DND-41 (cell line): Measurements from ENCODE around the gene PLD6.

ENCODE experiments used
- ATAC-seq: fragments of 200-7000 bp; cut with Tn5 transposase; 3 replicates; pipeline ENCODE4 v1.9.1; 2021; ENCODE audit warnings: low read depth; ENCODE audit not compliant: insufficient read depth
- DNase-seq: peaks from one replicate; pipeline ENCODE4 v3.0.0-alpha.2; 2020
- H2AFZ ChIP-seq: 2 replicates; pipeline ENCODE4 v1.6.0; 2012; ENCODE audit warnings: low read depth, low read length
- H3K27ac ChIP-seq: 2 replicates; pipeline ENCODE4 v1.5.1; 2012; ENCODE audit warnings: low read length, inconsistent platforms
- H3K27me3 ChIP-seq: fragments of 200-600 bp; sonication (generic); 2 replicates; pipeline ENCODE4 v1.6.0; 2012; ENCODE audit warnings: low read length, mild to moderate bottlenecking, inconsistent platforms; ENCODE audit not compliant: insufficient read depth, poor library complexity
- H3K36me3 ChIP-seq: 2 replicates; pipeline ENCODE4 v1.5.1; 2012; ENCODE audit warnings: low read length, inconsistent platforms; ENCODE audit not compliant: insufficient read depth
- H3K4me1 ChIP-seq: 2 replicates; pipeline ENCODE4 v1.5.1; 2012; ENCODE audit warnings: mild to moderate bottlenecking, low read length; ENCODE audit not compliant: insufficient read depth
- H3K4me2 ChIP-seq: 2 replicates; pipeline ENCODE4 v1.6.0; 2012; ENCODE audit warnings: mild to moderate bottlenecking, moderate library complexity, low read length, inconsistent platforms; ENCODE audit not compliant: insufficient read depth
- H3K4me3 ChIP-seq, 2 experiments: fragments of 200-600 bp in 1 of 2; shearing (Covaris generic) in 1 of 2; 2 replicates each; pipeline ENCODE4 v1.5.1; 2012 to 2016; ENCODE audit warnings: inconsistent platforms in 2 of 2, low read length in 2 of 2, mild to moderate bottlenecking in 2 of 2, low read depth in 1 of 2, moderate library complexity in 1 of 2
- H3K79me2 ChIP-seq: 2 replicates; pipeline ENCODE4 v1.6.0; 2012; ENCODE audit warnings: low read length, inconsistent platforms; ENCODE audit not compliant: insufficient read depth
- H3K9ac ChIP-seq: 2 replicates; pipeline ENCODE4 v1.6.0; 2012; ENCODE audit warnings: low read depth, mild to moderate bottlenecking, inconsistent platforms, low read length, moderate library complexity
- H3K9me3 ChIP-seq: 2 replicates; pipeline ENCODE4 v1.5.1; 2012; ENCODE audit warnings: low read length, moderate library complexity, mild to moderate bottlenecking, inconsistent platforms; ENCODE audit not compliant: insufficient read depth, severe bottlenecking
- H4K20me1 ChIP-seq: 2 replicates; pipeline ENCODE4 v1.6.0; 2012; ENCODE audit warnings: low read length; ENCODE audit not compliant: insufficient read depth
- EZH2 ChIP-seq: IDR thresholded peaks from 3 replicates; pipeline ENCODE4 v1.6.1; 2012; ENCODE audit warnings: borderline replicate concordance, low read depth, mild to moderate bottlenecking, moderate library complexity, low read length, inconsistent platforms; ENCODE audit not compliant: severe bottlenecking
- TF ChIP-seq, protein P1 (sequence below): IDR thresholded peaks from 2 replicates; pipeline ENCODE4 v1.5.1; 2012; ENCODE audit warnings: borderline replicate concordance, low read length, moderate library complexity, mild to moderate bottlenecking; ENCODE audit not compliant: poor library complexity, severe bottlenecking; ENCODE audit errors: extremely low read depth

PLD6 gene

DNA sequence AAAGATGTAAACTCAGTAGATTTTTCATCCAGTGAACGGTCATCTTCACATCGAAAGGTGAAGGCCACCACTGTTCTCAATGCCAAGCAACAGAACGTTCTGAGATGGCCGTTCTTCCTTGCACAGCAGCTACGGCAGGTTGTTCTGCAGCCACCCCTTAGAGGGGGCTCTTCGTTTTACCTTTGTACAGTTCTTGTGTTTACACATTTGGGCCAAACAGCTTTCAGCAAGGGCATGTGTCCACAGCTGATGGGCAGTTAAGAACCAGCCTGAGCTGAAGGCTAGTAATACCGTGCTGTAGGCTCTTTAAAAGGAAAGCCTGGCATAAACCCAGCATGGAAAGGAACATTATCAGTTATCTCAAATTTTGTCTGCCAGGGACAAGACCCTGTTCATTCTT, 15.9 kb downstream of the PLD6 start:
- no peak overlapping the region for H2AFZ ChIP-seq
- H3K9ac ChIP-seq = no peak overlapping the region
- H3K9me3 ChIP-seq = no peaks in the 10 kb centered on the region
- H3K4me1 ChIP-seq = no peaks in the 10 kb centered on the region
- no peaks in the 10 kb centered on the region for H3K79me2 ChIP-seq
- ATAC-seq = no peak
- TF ChIP-seq, protein P1, sequence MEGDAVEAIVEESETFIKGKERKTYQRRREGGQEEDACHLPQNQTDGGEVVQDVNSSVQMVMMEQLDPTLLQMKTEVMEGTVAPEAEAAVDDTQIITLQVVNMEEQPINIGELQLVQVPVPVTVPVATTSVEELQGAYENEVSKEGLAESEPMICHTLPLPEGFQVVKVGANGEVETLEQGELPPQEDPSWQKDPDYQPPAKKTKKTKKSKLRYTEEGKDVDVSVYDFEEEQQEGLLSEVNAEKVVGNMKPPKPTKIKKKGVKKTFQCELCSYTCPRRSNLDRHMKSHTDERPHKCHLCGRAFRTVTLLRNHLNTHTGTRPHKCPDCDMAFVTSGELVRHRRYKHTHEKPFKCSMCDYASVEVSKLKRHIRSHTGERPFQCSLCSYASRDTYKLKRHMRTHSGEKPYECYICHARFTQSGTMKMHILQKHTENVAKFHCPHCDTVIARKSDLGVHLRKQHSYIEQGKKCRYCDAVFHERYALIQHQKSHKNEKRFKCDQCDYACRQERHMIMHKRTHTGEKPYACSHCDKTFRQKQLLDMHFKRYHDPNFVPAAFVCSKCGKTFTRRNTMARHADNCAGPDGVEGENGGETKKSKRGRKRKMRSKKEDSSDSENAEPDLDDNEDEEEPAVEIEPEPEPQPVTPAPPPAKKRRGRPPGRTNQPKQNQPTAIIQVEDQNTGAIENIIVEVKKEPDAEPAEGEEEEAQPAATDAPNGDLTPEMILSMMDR = no peak
- no peak for TF ChIP-seq EZH2
- H3K27ac ChIP-seq = no peak overlapping the region
- H3K36me3 ChIP-seq = peaks cover 43% of the 10 kb centered on the region
- H3K4me2 ChIP-seq = no peak overlapping the region
- H4K20me1 ChIP-seq = peaks cover 2% of the 10 kb centered on the region; the same call in 1 of the 2 replicates
- no peak for DNase-seq
- H3K27me3 ChIP-seq = no peaks in the 10 kb centered on the region
- no peak overlapping the region for H3K4me3 ChIP-seq

DNA sequence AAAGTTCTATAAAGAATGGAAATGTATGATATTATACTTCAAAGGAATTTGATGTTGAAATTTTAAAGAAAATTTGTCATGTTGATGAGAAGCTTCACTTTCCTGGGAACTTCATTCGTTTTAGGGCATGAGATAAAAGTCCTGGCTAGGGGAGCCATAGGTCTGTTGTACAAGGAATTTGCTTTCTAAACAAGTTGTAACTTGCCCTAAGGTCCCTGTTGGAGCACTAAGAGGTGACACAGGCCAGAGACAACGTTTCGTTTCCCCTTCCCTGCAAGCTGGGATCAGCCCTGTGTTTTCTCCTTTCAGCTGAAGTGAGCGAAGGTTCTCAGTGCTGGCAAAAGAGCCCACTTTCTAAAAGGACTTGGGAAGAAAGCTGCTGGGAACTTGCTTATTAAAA, 16.6 kb downstream of the PLD6 start:
- Histone ChIP-seq H3K27ac (no peak overlapping the region), H3K4me3 (no peak overlapping the region), H3K4me1 (no peaks in the 10 kb centered on the region), H2AFZ (no peak overlapping the region), H3K9me3 (no peaks in the 10 kb centered on the region), H3K9ac (no peak overlapping the region), H3K27me3 (no peaks in the 10 kb centered on the region), H3K4me2 (no peak overlapping the region), H3K36me3 (peaks cover 43% of the 10 kb centered on the region), H4K20me1 (peaks cover 2% of the 10 kb centered on the region; the same call in 1 of the 2 replicates), H3K79me2 (no peaks in the 10 kb centered on the region)
- TF ChIP-seq, protein P1 = no peak
- no peak for TF ChIP-seq EZH2
- DNase-seq (no peak), ATAC-seq (no peak)

DNA sequence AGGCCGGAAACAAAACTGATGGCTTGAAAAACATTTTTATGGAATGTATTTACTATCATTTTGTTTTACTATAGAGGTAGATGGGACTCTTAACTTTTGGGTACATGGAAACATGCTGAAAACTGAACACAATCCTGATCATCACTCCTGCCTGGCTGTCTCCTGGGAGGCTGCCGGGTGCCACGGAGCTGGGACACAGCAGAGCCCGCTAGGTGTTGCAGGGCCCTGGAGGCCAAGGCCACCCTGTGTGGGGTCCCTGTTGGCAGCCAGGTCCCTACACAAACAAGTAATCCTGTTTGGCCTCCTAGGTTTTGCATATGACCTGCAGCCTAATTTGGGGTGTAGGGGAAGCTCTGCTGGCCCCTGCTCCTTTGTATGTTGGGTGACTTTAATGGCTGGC, 17.5 kb downstream of the PLD6 start:
- Histone ChIP-seq H3K27ac (no peak overlapping the region), H3K79me2 (no peaks in the 10 kb centered on the region), H3K4me2 (no peak overlapping the region), H3K9ac (no peak overlapping the region), H3K27me3 (no peaks in the 10 kb centered on the region), H2AFZ (no peak overlapping the region), H4K20me1 (peaks cover 2% of the 10 kb centered on the region; the same call in 1 of the 2 replicates), H3K9me3 (no peaks in the 10 kb centered on the region), H3K4me3 (no peak overlapping the region), H3K36me3 (peaks cover 52% of the 10 kb centered on the region), H3K4me1 (no peaks in the 10 kb centered on the region)
- DNase-seq (no peak), ATAC-seq (no peak)
- TF ChIP-seq, protein P1 = no peak
- TF ChIP-seq EZH2 = no peak
